Kidney epithelial cell (primary cell): Measurements from ENCODE around the gene ARHGEF17. TPM values are rescaled to one million over a fixed set of nuclear protein-coding genes. Genes with fewer than 3 reads are reported as not detected.

Experiments used
- DNase-seq: peaks from one replicate; pipeline ENCODE4 v3.0.0-alpha.2; 2010; ENCODE audit warnings: low read depth
- H3K27me3 ChIP-seq: 2 replicates; pipeline ENCODE4 v1.6.0; 2011; ENCODE audit warnings: low read length; ENCODE audit not compliant: control insufficient read depth, insufficient read depth
- H3K36me3 ChIP-seq: 2 replicates; pipeline ENCODE4 v1.5.1; 2011; ENCODE audit warnings: low read length; ENCODE audit not compliant: control insufficient read depth, insufficient read depth
- H3K4me3 ChIP-seq: 2 replicates; pipeline ENCODE4 v1.5.1; 2011; ENCODE audit warnings: low read depth, mild to moderate bottlenecking, control low read depth, low read length
- CTCF ChIP-seq: IDR thresholded peaks from 2 replicates; pipeline ENCODE4 v1.5.1; 2011; ENCODE audit warnings: mild to moderate bottlenecking, moderate library complexity, low read length, control low read depth, inconsistent platforms; ENCODE audit not compliant: insufficient read depth, poor library complexity, severe bottlenecking
- total RNA-seq: library from RNA; depleted of rRNA; stranded (reverse); fragments of >200 nt; gene quantifications from 2 replicates; pipeline ENCODE4 v1.2.3, GENCODE V29; 2015

The ARHGEF17 gene
- total RNA-seq, 1 donor from 2014 or later: 25.5 TPM

GRCh38 chr11:73365352-73366264 lies 57.5 kb downstream of the ARHGEF17 start:
- DNase-seq: no peak
- Histone ChIP-seq H3K36me3 (peaks cover 8% of the 10 kb centered on the region), H3K27me3 (no peaks in the 10 kb centered on the region), H3K4me3 (no peak overlapping the region)
- no peak for TF ChIP-seq CTCF

GRCh38 chr11:73366265-73366610 lies 58.2 kb downstream of the ARHGEF17 start:
- peaks cover 8% of the 10 kb centered on the region for H3K36me3 ChIP-seq

GRCh38 chr11:73366953-73367352 lies 58.9 kb downstream of the ARHGEF17 start:
- no peak for TF ChIP-seq CTCF
- Histone ChIP-seq H3K4me3 (no peak overlapping the region), H3K27me3 (no peaks in the 10 kb centered on the region), H3K36me3 (peaks cover 8% of the 10 kb centered on the region)
- DNase-seq: no peak

More at GRCh38 chr11:73366265-73366610, 58.2 kb downstream of the ARHGEF17 start:
- Histone ChIP-seq H3K4me3 (no peak overlapping the region), H3K27me3 (no peaks in the 10 kb centered on the region)
- DNase-seq: no peak
- no peak for TF ChIP-seq CTCF

- TF ChIP-seq CTCF: no peak
- H3K27me3 ChIP-seq: no peaks in the 10 kb centered on the region
- H3K36me3 ChIP-seq: peaks cover 8% of the 10 kb centered on the region
Observed at GRCh38 chr11:73367482-73368024, 59.5 kb downstream of the ARHGEF17 start.

GRCh38 chr11:73372375-73372993 lies 64.4 kb downstream of the ARHGEF17 start:
- DNase-seq: no peak
- H3K4me3 ChIP-seq: no peak overlapping the region
- peak; percentile 48 for TF ChIP-seq CTCF
- H3K27me3 ChIP-seq: no peaks in the 10 kb centered on the region
- peaks cover 1% of the 10 kb centered on the region for H3K36me3 ChIP-seq

More at GRCh38 chr11:73367482-73368024, 59.5 kb downstream of the ARHGEF17 start:
- H3K4me3 ChIP-seq: no peak overlapping the region
- no peak for DNase-seq
